Dedifferentiated amniotic fluid mesenchymal stem cell (primary cell): Measurements from ENCODE around the gene SQSTM1.

Source experiments
- DNase-seq: peaks from one replicate; pipeline ENCODE4 v3.0.0-alpha.2; 2016; ENCODE audit errors: extremely low spot score

SQSTM1 gene

DNA sequence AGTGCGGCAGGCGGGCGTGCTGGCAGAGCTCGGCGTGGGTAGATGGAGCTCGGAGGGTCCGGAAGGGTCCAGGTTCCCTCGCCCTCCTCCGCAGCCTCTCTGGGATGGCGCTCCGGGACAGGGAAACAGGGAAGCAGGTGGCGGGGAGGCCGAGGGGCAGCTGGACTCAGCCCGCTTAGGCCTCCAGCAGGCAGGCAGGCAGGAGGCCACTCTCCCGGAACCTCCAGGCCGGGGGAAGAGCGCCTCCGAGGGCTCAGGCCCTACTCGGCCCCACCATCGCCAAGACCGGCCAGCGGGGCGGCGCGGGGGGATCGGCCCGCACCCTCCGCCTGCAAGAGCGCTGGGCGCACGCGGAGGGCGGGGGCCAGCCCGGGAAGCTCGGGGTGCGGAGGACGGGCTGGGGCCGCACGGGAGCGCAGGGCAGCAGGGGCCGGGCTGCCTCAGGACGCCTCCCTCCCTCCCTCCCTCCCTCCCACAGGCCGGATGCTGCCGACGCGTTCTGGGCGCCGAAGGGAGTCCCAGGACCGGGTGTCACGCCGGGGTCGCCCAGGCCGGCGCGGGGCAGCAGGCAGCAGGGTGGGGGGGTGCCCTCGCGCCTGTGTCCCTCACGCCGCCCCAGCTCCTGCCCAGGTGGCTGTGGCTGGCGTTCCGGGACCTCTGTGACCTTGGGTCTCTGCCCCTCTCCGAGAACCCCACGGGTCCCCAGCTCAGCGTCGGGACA lies 15.0 kb upstream of the SQSTM1 start:
- DNase-seq, result no peak

DNA sequence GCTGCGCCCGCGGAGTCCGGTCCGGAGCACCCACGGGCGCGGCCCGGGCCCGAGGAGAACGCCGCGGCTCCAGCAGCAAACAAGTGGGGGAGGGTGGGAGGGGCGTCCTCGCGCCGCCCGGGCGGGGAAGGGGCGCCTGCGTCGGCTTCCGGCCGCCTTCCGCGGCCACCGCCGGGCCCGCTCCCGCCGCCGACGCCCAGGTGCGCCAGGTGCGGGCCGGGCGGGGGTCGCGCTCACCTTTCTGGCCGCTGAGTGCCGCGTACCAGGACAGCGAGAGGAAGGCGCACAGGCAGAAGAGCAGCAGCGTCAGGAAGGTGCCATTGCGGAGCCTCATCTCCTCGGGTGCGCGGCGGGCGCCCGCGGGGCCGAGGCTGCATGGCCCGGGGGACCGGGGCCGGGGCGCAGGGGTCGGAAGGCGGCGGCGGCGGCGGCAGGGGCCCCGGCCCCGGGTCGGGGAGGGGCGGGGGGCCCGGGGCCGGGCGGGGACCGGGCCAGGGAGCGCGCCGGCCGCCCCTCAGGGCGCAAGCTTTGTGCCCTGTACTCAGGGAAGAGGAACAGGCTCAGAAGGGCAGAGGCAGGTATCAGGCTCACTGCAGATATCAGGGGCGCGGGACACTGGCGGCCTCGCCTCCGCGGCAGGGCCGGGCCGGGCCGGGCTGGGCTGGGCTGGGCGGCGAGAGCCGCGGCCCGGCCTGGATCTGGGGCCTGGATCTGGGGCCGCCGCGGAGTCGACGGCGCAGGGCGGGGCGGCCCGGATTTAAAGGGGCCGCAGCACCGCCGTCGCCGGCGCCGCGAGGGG lies 14.3 kb upstream of the SQSTM1 start, which contains the start of gene MGAT4B:
Gene MGAT4B (minus strand): TSS at position 617 of the 799 bp plus-strand sequence. CDS start 283 bp downstream, at position 334.
- no peak for DNase-seq

DNA sequence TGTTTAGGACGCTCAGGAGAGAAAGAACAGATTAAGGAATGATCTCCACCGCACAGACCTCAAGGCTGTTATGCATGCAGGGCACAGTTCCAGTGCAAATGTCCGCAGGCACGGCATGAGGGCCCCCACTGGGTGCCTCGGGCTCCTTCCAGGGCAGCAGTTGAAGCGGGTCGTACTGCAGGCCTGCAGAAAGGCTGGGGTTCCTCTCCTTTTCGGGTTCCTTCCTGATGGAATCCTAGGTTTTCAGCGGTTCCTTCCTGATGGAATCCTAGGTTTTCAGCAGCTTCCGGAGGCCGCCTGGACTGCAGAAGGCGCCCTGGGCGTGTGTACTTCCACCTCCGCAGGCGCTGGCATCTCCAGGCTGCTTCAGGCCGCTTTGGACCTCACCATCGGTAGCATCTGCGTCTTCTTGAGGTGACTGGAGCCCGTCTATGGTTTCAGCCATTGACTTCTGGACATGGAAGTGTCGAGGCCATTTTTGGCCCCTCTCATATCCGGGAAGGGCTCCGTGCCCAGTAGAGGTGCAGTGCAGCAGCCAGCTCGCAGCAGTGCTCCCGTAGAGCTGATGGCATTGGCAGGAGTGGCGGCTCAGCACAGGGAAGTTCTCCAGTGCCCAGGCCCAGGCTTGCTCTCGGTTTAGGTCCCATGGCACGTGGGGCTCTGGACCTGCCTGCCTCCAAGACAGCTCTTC lies 8.4 kb upstream of the SQSTM1 start:
- DNase-seq, result no peak

DNA sequence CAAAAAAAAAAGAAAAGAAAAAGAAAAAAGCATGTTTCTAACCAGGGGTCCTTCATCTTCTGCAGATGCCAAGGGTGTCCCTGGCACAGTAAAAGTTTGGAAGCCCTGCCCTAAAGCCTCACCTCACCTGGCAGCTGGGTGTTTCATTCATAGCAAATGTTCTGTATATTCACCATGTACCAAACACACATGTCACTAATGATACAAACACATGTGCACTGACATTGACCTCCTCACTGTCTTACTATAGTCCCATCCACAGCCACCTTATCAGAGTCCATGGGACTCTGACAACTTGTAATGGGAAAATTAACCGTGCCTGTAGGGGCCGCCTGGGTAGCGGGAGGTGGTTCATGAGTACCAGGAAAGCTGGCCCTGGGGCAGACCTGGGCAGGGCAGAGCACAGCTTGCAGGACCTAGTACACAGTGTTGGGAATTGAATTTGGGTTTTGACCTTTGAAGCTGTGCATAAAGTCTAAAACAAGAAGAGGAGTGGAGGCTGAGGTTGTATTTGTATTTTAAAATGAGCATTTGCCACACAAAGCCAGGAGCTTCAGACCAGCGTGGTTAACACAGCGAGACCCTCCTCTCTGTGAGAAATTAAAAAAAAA lies 7.6 kb upstream of the SQSTM1 start:
- no peak for DNase-seq

DNA sequence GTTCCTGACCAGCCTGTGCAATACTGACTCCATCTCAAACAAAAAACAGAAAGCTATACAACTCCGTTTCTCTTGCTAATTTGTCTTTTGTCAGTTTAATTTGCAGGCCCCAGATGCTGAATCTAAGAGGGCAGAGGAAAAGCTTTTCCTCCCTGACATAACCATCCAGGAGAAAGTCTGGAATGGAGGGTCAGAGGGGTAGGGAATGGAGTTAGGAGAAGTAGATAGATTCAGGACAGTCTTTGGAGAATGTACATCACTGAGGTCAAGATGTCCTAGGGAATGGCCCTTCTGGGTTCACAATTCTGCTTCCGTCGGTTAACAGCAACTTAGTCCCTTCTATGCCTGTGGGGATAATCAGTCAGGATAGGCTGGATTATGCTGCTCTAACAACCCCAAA lies 6.6 kb upstream of the SQSTM1 start:
- DNase-seq, result no peak

DNA sequence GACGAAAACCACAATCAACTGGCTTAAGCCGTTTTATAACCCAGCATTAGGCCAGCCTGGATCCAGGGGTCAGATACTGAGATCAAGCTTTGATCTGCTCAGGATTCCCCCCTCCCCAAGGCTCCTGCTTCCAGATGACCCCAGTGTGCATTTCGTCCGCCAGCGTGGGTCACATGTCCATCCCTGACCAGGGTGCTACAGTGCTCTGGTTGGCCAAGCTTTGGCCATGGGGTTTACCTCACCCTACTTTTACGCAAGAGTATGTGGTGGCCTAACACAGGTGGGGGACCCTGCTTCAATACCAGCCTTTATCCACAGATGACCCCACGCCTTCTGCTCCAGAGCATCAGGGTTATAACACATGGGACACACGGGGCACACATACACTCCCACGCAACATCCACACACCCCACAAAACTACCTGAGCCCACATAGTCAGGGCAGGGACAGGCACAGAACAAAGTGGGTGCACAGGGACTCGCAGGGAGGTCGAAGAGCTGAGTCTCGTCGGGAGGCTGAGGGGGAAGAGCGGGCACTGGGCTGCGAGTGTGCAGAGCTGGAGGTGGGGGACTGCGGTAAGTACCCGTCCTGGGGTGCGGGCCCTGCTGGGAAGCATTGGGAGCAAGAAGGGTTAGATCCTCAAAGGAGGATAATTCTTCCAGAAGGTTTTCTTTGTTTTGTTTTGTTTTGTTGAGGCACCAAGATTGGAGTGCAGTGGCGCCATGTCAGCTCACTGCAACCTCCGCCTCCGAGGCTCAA lies 5.0 kb upstream of the SQSTM1 start:
- DNase-seq, result no peak

DNA sequence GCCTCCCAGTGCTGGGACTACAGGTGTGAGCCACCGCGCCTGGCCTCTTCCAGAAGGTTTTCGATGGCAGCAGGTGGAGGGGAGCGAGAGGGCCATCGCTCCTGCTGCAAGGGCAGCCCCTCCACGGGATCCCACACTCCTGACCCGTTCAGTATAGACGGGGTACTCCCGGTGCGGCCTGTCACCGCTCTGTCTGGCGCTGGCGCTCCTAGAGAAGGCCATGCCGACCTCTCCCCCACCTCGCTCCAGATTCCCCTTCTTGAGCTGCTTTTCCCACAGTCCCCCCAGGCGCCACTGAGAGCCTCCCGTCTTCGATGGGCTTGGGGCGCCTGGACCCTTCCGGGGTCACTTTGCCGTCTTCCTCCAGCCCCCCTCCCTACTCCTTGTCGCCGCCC lies 4.3 kb upstream of the SQSTM1 start:
- no peak for DNase-seq

DNA sequence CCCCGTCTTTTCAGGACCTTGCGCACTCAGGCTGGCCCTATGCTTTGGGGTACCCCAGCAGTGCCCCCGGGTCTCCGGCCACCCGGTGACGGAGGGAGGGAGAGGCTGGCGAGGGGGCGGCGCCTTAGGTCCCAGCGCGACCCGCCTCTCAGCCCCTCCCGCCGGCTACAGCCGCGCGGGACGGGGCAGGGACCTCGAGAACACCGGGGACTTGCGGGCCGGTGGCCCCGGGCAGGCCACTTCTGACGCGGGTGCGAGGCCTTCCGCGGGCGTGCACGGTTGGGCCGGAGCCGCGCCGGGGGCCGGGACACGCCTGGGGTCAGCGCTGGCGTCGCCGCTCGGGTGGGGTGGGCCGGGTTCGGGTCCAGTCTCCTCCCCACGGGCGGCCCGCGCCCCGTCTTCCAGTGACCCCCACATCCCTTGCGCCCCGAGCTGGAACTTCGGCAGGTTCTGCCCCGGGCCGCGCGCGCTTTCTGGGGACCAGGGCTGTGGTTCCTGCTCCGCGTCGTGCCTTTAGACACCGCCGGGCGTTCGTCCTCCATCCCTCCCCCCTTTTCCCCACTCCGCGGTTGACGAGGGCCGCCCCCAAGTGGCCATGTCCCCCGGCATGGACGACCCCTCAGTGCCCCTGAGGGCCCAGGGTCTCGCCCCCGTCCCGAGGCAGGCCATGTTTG lies 3.8 kb upstream of the SQSTM1 start:
- no peak for DNase-seq

DNA sequence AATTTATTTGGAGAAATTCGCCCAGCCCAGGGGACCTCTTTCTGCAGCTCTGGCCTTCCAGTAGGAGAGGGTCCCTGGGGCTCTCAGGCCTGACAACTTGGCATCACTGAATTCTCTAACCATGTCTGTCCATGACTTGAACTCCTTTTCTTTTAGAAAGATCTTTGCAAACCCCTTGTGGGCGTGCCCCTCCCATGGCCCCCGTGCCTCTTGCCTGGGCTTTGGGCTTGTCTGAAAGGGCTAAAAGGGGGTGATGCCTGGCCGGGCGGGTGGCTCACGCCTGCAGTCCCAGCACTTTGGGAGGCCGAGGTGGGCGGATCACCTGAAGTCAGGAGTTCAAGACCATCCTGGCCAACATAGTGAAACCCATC lies 3.2 kb upstream of the SQSTM1 start:
- no peak for DNase-seq

DNA sequence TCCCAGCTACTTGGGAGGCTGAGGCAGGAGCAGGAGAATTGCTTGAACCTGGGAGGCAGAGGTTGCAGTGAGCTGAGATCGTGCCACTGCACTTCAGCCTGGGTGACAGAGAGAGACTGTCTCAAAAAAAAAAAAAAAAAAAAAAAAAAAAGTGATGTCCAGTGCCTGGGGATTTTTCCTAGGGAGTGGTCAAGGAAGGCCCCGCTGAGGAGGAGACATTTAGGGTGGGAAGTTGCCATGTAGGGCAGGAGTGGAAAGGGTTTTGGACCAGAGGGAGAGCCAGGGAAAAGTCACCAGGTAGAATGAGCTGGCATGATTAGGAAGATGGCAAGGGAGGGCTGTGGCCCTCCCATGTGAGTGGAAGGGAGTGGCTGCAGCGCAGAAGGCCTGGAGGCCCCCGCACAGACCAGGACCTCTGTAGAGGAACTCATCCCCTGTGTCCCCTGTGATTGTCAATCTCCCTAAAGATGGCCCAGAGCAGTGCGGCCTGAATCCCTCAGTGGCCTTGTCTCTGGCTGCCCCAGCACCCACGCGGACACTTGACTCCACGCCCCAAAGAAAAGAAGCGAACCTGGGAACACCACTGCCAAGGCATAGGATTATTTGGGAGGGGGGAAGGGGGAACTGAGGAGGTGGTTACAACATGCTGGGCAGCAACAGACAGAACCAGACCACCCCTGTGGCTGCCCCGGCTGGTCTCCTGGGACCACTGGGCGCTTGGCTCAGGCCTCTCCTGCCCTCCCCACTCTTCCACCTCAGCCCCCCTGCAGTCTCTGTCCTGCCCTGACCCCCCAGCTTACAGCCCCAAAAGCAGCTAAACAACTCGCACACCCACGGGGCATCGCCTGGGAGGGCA lies 2.6 kb upstream of the SQSTM1 start:
- DNase-seq, result no peak

DNA sequence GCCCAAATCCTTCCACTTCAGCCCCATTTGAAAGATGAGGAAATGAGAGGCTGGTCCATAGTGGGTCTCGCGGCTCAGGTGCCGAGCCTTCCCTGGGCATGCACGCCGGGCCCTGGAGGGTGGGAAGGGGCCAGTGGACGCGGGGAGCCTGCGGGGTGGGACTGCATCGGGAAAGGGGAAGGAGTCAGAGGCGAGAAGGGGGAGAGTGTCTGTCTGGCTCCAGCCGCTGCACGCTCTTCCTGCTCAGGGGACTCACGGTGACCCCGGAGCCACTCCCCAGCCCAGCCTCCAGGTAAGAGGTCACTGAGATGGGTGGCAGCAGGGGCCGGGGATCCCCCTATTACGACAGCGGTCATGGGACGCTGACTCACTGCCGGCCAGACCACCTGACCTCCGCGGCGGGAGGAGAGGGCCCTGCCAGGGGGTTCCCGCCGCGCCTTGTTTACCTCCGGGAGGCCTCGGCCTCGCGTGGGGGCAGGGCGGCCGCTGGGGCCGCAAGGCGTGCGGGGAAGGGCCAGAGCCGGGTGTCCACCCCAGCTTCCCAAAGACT lies 1.9 kb upstream of the SQSTM1 start:
- peak; percentile 77 for DNase-seq

DNA sequence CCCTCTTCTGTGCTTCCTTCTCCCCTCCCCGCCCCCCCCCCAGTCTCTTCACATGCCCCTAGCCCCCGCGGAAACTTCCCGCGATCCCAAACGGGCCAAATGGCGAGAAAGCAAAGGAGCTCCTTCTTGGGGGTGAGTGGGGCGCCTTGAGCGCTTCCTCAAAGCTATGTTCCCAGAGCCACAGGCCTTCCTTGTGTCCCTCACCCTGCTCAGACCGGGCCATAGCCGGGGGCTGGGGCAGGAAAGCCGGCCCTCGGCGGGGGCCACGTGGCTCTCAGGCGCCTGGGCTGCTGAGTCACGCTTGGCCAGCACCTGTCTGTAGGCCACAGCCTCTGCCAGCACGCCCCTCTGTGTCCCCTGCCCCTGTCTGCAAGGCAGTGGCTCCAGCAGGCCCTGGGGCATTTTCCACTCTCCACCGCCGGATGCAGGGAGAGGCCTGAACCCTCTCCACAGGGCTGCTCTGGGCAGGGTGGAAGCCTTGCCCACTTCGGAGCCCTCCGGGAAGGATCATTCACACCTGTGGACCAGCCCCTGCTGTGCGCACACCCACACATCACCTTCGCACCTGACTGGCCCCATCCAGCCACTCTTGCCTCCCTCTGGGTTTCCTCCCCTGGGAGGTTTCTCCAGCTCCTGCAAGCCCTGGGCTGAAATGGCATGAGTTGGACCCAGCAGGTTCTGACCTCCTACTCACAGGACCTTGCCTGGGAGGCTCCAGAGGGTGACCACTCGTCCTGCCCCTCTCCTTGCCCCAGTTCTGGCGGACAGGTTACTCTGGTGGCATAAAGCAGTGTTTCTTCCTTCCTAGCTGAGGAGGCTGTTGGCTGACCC lies 1.2 kb upstream of the SQSTM1 start:
- no peak for DNase-seq

DNA sequence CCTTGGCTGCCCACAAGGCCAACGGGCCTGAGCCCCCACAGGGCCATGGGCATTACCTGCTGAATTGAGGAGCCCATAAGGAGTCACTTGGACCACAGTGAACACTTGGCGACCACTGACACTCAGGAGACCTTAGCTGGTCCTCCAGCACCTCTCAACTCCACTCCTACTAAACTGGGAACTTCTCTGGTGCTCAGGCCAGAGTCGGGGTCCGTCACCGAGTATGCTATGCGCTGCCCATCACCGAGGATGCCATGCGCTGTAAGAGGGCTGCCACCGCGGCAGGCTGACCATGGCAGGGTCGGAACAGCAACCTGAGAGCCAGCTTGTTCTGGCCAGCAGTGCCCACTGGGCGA lies 600 bp upstream of the SQSTM1 start:
- no peak for DNase-seq

DNA sequence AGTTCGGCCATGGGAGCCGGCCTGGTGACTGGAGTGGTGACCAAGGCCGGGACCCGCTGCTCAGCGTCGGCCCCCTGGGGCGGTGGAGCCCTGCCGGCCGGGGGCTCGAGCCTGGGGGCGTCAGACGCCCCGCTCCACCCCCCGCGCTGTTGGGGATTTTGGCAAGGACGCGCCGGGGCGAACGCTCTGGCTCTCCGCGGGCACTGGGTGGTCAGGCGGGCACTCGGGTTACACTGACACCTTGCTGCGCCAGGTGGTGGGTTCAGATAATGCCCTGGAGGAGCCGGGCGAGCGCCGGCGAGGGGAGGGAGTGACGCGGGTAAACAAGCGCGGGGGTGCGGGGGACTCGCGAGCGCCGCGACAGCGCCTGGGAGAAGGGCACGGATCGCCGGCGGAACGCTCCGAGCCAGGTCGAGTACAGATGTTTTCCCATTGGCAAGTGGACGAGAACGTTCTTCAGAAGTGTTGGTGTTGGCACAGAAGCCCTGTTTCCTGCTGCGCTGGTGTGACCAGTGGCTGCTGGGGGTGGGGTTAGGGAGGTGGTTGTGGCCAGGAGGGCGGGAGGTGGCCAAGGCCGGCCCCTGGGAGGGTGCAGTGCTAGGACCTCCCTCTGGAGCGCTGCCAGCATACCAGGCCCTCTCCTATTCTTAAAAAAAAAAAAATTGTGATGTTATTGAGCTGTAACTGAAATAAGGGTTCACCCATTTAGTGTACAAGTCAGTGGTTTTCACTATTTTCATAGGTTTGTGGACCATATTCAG lies 773 bp downstream of the SQSTM1 start:
- peak; percentile 73 for DNase-seq

DNA sequence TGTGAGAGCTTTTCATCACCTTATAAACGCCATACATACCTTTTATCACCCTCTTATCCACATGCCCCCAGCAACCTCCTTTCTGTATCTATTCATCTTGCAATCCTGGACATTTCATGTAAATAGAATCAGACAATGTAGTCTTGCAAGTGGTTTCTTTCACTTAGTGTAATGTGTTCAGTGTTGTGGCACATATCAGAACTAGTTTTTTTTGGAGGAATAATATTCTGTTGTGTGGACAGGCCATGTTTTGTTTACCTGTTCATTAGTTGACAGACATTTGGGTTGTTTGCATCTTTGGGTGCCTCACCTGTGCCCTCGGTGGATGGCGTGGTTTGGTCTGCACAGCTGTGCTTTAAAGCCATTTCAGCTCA lies 1.3 kb downstream of the SQSTM1 start:
- no peak for DNase-seq

DNA sequence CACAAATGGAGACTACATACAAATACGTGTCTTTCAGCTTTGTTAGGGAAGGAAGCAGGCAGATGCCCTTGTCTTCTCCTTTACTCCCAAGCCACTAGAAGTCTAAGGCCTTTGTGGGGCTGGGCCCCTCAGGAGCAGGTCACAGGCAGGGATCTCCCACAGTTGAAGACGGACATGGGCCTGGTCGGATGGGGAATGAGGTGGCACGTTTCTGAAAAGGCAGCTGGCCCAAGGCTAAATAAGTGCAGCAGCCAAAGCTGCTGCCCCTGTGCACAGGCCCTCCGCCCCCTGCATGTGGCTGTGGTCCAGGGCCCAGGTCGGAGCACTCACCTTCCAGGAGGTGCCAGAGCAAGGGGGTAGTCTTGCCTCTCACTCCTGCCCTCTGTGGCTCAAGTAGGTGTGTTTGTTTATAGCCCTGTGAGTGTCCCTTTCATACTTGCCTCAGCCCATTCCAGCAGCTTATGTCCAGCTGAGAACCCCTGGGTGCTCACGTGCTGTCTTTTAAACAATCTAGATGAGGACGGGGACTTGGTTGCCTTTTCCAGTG lies 1.8 kb downstream of the SQSTM1 start:
- DNase-seq, result no peak

DNA sequence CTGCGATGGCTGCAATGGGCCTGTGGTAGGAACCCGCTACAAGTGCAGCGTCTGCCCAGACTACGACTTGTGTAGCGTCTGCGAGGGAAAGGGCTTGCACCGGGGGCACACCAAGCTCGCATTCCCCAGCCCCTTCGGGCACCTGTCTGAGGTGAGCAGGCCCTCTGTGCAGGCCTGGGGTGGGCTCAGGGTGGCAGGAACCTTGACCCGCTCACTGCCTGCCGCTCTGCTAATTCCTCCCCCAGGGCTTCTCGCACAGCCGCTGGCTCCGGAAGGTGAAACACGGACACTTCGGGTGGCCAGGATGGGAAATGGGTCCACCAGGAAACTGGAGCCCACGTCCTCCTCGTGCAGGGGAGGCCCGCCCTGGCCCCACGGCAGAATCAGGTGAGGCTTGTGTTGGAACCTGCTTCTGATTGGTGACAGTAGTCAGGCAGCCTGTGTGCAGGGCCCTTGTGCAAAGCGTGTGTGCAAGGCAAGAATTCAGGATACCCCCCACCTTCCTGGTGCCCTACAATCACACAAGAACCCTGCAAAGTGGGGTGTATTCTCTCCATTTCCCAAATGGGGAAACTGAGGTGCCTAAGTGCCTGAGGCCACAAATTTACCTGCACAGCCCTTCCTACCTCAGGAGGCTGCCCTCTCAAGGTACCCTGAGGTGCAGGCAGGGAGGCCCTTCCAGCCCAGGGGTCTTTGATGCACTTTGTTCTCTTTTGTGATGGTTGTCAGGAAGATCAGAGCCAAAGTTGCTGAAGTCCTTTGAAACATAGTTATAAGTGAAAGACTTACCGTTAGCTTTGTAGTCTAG lies 3.4 kb downstream of the SQSTM1 start:
- no peak for DNase-seq
